Kidney (tissue), 14 donors: ENCODE results near the gene SH3PXD2A. TPM values are rescaled to one million over a fixed set of nuclear protein-coding genes. Genes with fewer than 3 reads are reported as not detected.

ENCODE experiments used
- DNase-seq, 5 donors: peaks; one replicate each; pipeline ENCODE4 v3.0.0-alpha.2; 2013 to 2020
- FAIRE-seq: peaks from 2 replicates; lab custom pipeline; 2012; peaks lifted over from hg19 to GRCh38; lab: Jason Lieb, UNC
- H3K27ac ChIP-seq, 2 donors: one replicate each; pipeline ENCODE4 v1.7.0; 2013; ENCODE audit warnings: low read depth in 2 of 2, low read length in 2 of 2, inconsistent platforms in 1 of 2
- H3K27me3 ChIP-seq: one replicate; pipeline ENCODE4 v1.7.1; 2013; ENCODE audit warnings: low read length, inconsistent platforms; ENCODE audit not compliant: control insufficient read depth, insufficient read depth
- H3K36me3 ChIP-seq, 3 donors: one replicate each; pipeline versions ENCODE4 v1.7.0 to v1.7.1; 2013; ENCODE audit warnings: low read length in 3 of 3, control low read depth in 1 of 3, inconsistent platforms in 1 of 3; ENCODE audit not compliant: insufficient read depth in 3 of 3, control insufficient read depth in 2 of 3
- H3K4me1 ChIP-seq, 3 donors: one replicate each; pipeline versions ENCODE4 v1.7.0 to v1.7.1; 2013; ENCODE audit warnings: low read length in 3 of 3, inconsistent platforms in 1 of 3, low read depth in 1 of 3; ENCODE audit not compliant: control insufficient read depth in 2 of 3, insufficient read depth in 2 of 3
- H3K4me3 ChIP-seq, 3 donors: one replicate each; pipeline versions ENCODE4 v1.7.0 to v1.8.1; 2013; ENCODE audit warnings: low read length in 3 of 3, control low read depth in 1 of 3, inconsistent platforms in 1 of 3
- H3K9ac ChIP-seq, 3 donors: one replicate each; pipeline versions ENCODE4 v1.7.0 to v1.7.1; 2013; ENCODE audit warnings: low read length in 3 of 3, control low read depth in 1 of 3, inconsistent platforms in 1 of 3
- H3K9me3 ChIP-seq, 3 donors: one replicate each; pipeline versions ENCODE4 v1.7.0 to v1.7.1; 2013; ENCODE audit warnings: low read length in 3 of 3, control low read depth in 1 of 3, inconsistent platforms in 1 of 3; ENCODE audit not compliant: control insufficient read depth in 2 of 3, insufficient read depth in 1 of 3
- CTCF ChIP-seq: IDR thresholded peaks from 3 replicates; pipeline ENCODE4 v1.5.1; 2012; ENCODE audit warnings: mild to moderate bottlenecking, moderate library complexity, borderline replicate concordance; ENCODE audit not compliant: insufficient read depth; ENCODE audit errors: extremely low read depth
- intact Hi-C: fragments of 100-400 bp; cut with DNase I; formaldehyde crosslinking; loops from one replicate; pipeline ENCODE4 v1.11.1; 2022
- polyA plus RNA-seq: library from polyadenylated mRNA; stranded (reverse); fragments of 350-450 nt; fragmentation: Illumina TruSeq; extraction: RNeasy Lipid Tissue Mini Kit (QIAGEN cat#74804); gene quantifications from one replicate; pipeline ENCODE4 v1.2.3, GENCODE V29; 2014; ENCODE audit warnings: low read depth, low replicate concordance; ENCODE audit not compliant: insufficient read depth
- total RNA-seq: library from RNA; stranded (reverse); fragmentation: NEBNext Ultra II Directional; extraction: Animal tissue kit (Norgen Biotek cat#: 25700); gene quantifications from one replicate; pipeline ENCODE4 v1.2.1, GENCODE V29; 2021
- donor health status: control.
- donor health status: control.
- donor health status: control.
- donor health status: control.
- donor health status: control.
- donor health status: DM: yes; HTN: yes; CAD: no.
- donor health status: Normal renal cell carcinoma (clear cell type).

The SH3PXD2A gene
- total and polyA plus RNA-seq, 2 donors from 2014 or later: 2.4 to 20.1 TPM

DNA sequence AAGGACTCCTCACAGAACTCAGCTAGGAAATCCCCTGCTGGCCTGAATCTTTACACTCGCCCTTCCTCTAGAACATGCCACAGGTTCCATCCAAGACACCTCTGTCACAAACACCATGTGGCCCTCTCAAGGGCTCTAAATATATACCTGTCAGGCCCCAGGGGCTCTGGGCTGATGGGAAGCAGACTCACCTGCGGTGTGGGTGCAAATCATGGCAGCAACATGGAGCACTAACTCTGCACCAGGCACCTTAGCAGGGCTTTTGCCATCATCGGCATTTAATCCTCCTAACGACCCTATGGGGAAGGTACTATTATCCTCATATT is 17.3 kb downstream of the SH3PXD2A start:
- no peak overlapping the region for H3K27ac ChIP-seq
- DNase-seq: no peak
- H3K9me3 ChIP-seq: no peaks in the 10 kb centered on the region
- H3K4me3 ChIP-seq: no peak overlapping the region
- intact Hi-C loops: no loop called here
- H3K4me1 ChIP-seq: peaks cover 0 to 5% (median 5%) of the 10 kb centered on the region in 3 donors
- FAIRE-seq: no peak
- H3K36me3 ChIP-seq: no peaks in the 10 kb centered on the region
- H3K27me3 ChIP-seq: no peaks in the 10 kb centered on the region
- TF ChIP-seq CTCF: no peak
- no peak overlapping the region for H3K9ac ChIP-seq

DNA sequence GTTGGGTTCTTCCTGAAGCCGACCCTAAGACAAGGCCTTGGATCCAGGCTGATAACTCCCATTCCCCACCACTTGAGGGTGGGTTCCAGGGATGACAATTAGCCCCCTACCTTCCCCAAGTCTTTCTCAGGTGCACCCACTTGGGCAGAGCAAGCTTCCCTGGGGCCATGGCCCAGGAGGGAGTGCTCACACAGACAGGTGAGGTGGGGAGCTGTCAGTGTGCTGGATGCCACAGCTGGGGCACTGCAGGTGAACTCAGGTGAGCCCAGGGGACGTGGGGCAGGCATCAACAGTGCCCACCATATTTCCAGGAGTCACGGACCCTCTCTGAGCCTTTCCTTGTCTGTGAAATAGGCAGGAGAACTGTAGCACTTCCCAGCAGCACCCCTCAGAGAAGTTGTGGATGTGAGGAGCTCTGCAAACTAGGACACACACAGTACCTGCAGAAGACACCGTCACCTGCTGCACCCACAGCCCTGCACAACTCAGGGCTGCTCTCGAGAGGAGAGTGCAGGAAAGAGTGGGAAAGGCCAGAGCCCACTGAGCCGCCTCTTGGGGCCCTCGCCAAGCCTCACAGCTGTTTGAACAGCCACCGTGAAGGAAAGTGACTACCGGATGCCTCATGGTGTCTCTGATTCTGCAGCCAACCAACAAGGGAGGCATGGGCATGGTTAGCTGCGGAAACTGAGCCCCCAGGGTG is 17.9 kb downstream of the SH3PXD2A start:
- peaks cover 0 to 5% (median 5%) of the 10 kb centered on the region in 3 donors for H3K4me1 ChIP-seq
- H3K36me3 ChIP-seq: no peaks in the 10 kb centered on the region
- H3K9ac ChIP-seq: no peak overlapping the region
- no peak for TF ChIP-seq CTCF
- H3K9me3 ChIP-seq: no peaks in the 10 kb centered on the region
- DNase-seq: peak in 1 of 5 donors; percentile 35
- no peak overlapping the region for H3K4me3 ChIP-seq
- no peaks in the 10 kb centered on the region for H3K27me3 ChIP-seq
- intact Hi-C loops: no loop called here
- no peak overlapping the region for H3K27ac ChIP-seq
- no peak for FAIRE-seq

GRCh38 chr10:103836861-103837260 is 18.5 kb downstream of the SH3PXD2A start:
- H3K9ac ChIP-seq: no peak overlapping the region
- no peak for TF ChIP-seq CTCF
- DNase-seq: peak in 2 of 5 donors; percentile 39 to 49
- intact Hi-C loops: no loop called here
- no peaks in the 10 kb centered on the region for H3K36me3 ChIP-seq
- FAIRE-seq: no peak
- no peaks in the 10 kb centered on the region for H3K9me3 ChIP-seq
- no peaks in the 10 kb centered on the region for H3K27me3 ChIP-seq
- no peak overlapping the region for H3K4me3 ChIP-seq
- no peak overlapping the region for H3K27ac ChIP-seq
- peaks cover 0 to 5% (median 5%) of the 10 kb centered on the region in 3 donors for H3K4me1 ChIP-seq

- Histone ChIP-seq H3K4me1 (peaks cover 0 to 5% (median 5%) of the 10 kb centered on the region in 3 donors), H3K27ac (no peak overlapping the region)
- FAIRE-seq: no peak
Measured at GRCh38 chr10:103836273-103836672, 19.1 kb downstream of the SH3PXD2A start.

More at GRCh38 chr10:103836273-103836672, 19.1 kb downstream of the SH3PXD2A start:
- H3K27me3 ChIP-seq: no peaks in the 10 kb centered on the region
- DNase-seq: no peak
- H3K9ac ChIP-seq: no peak overlapping the region
- H3K9me3 ChIP-seq: no peaks in the 10 kb centered on the region
- intact Hi-C loops: no loop called here
- H3K4me3 ChIP-seq: no peak overlapping the region
- no peak for TF ChIP-seq CTCF
- H3K36me3 ChIP-seq: no peaks in the 10 kb centered on the region
